Measurements from ENCODE around the gene MRPS15.

DNA sequence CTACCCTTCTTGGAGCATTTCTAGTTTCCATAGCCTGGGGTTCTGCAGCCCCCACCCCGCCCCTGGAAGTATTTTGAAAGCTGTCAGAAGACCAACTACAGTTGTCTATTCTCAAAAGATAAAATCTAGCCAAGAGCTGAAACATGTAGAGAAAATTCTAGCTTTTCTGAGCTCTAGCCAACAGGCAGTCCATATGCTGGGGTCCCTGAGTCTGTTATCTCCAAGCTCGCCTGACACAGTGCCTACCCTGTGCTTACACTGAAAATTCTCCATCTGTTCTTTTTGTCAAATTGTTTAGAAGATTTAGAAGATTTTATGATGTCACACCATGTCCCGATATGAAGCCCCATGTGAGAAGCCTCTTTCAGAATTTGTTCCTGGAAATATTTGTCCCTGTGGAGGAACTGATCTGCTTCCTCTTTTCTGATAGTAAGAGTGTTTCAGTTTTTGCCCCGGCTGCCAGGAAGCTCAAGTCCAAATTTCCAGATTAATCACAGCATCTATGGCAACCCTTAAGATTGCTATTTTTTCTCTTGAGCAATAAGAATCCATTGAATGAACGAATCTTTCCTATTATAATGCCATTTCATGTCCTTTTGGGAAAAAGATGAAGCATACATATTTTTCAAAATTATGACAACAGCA, 42.2 kb upstream of the MRPS15 start:
- no peak for TF ChIP-seq POLR2AphosphoS5 (IDR thresholded peaks at IDR 0.05; ENCODE audit: insufficient read depth, low read depth, low read length)
- TF ChIP-seq, protein P1, sequence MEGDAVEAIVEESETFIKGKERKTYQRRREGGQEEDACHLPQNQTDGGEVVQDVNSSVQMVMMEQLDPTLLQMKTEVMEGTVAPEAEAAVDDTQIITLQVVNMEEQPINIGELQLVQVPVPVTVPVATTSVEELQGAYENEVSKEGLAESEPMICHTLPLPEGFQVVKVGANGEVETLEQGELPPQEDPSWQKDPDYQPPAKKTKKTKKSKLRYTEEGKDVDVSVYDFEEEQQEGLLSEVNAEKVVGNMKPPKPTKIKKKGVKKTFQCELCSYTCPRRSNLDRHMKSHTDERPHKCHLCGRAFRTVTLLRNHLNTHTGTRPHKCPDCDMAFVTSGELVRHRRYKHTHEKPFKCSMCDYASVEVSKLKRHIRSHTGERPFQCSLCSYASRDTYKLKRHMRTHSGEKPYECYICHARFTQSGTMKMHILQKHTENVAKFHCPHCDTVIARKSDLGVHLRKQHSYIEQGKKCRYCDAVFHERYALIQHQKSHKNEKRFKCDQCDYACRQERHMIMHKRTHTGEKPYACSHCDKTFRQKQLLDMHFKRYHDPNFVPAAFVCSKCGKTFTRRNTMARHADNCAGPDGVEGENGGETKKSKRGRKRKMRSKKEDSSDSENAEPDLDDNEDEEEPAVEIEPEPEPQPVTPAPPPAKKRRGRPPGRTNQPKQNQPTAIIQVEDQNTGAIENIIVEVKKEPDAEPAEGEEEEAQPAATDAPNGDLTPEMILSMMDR (IDR thresholded peaks at IDR 0.05; ENCODE audit: extremely low read depth in 1 of 2, insufficient read depth in 1 of 2, low read depth in 1 of 2, low read length in 2 of 2), result no peak
- TF ChIP-seq POLR2A (IDR thresholded peaks at IDR 0.05; ENCODE audit: low read depth, low read length), result no peak
- TF ChIP-seq, protein P2, sequence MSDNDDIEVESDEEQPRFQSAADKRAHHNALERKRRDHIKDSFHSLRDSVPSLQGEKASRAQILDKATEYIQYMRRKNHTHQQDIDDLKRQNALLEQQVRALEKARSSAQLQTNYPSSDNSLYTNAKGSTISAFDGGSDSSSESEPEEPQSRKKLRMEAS (IDR thresholded peaks at IDR 0.05; ENCODE audit: insufficient read depth, insufficient read length), result no peak
- no peak for TF ChIP-seq EZH2 (IDR thresholded peaks at IDR 0.05; ENCODE audit: borderline replicate concordance, low read depth, low read length, severe bottlenecking)
- TF ChIP-seq JUN (IDR thresholded peaks at IDR 0.05; ENCODE audit: borderline replicate concordance, insufficient read depth, insufficient read length, low read depth), result no peak
- TF ChIP-seq FOS (IDR thresholded peaks at IDR 0.05; ENCODE audit: borderline replicate concordance, insufficient read depth, low read length), result no peak

Measured in endothelial cell of umbilical vein (primary cell).